Mesothelial cell of epicardium (in vitro differentiated cells): ENCODE measurements around the gene SUN1. TPM values are rescaled to one million over a fixed set of nuclear protein-coding genes. Genes with fewer than 3 reads are reported as not detected.

Experiments
- DNase-seq, 2 experiments: peaks; one replicate each; pipeline ENCODE4 v3.0.0; 2021; ENCODE audit warnings: low spot score in 2 of 2; ENCODE audit not compliant: unreplicated experiment in 2 of 2
- H3K27ac Mint-ChIP-seq: 2 replicates; pipeline ENCODE4 v1.8.0; 2021; ENCODE audit warnings: mixed read lengths
- H3K27me3 Mint-ChIP-seq: 2 replicates; pipeline ENCODE4 v1.8.0; 2021; ENCODE audit warnings: low read depth, mixed read lengths
- H3K36me3 Mint-ChIP-seq: 2 replicates; pipeline ENCODE4 v1.8.0; 2021; ENCODE audit warnings: mixed read lengths
- H3K4me1 Mint-ChIP-seq: 2 replicates; pipeline ENCODE4 v1.8.0; 2021; ENCODE audit warnings: mixed read lengths
- H3K4me3 Mint-ChIP-seq: 2 replicates; pipeline ENCODE4 v1.8.0; 2021; ENCODE audit warnings: mild to moderate bottlenecking, moderate library complexity, mixed read lengths
- H3K9me3 Mint-ChIP-seq: 2 replicates; pipeline ENCODE4 v1.8.0; 2021; ENCODE audit warnings: mixed read lengths
- CTCF ChIP-seq: fragments of 200-600 bp; sonication (generic); IDR thresholded peaks from one replicate; pipeline ENCODE4 v1.5.0; 2021; ENCODE audit warnings: antibody characterized with exemption; ENCODE audit not compliant: unreplicated experiment
- total RNA-seq: library from RNA; stranded (reverse); gene quantifications from 3 replicates; pipeline ENCODE4 v1.2.1, GENCODE V29; 2021

SUN1 gene
- total RNA-seq, 1 donor from 2014 or later = 201 TPM

- peak in 1 of 2 experiments; percentile 66 for DNase-seq
- Mint-ChIP-seq H3K27me3 (no peaks in the 10 kb centered on the region), H3K4me1 (peaks cover 20% of the 10 kb centered on the region), H3K27ac (peak overlapping the region; percentile 95), H3K36me3 (peaks cover 27% of the 10 kb centered on the region), H3K9me3 (no peaks in the 10 kb centered on the region), H3K4me3 (no peak overlapping the region)
- peak; percentile 78 for TF ChIP-seq CTCF
These were observed 41.2 kb downstream of the SUN1 start for GRCh38 chr7:873367-874002.

- no peaks in the 10 kb centered on the region for H3K27me3 Mint-ChIP-seq
- no peak for TF ChIP-seq CTCF
- peaks cover 26% of the 10 kb centered on the region for H3K36me3 Mint-ChIP-seq
- DNase-seq = no peak
- H3K4me3 Mint-ChIP-seq = no peak overlapping the region
- H3K9me3 Mint-ChIP-seq = no peaks in the 10 kb centered on the region
- H3K4me1 Mint-ChIP-seq = peaks cover 22% of the 10 kb centered on the region
- H3K27ac Mint-ChIP-seq = peak overlapping the region; percentile 95
These were observed 41.9 kb downstream of the SUN1 start for GRCh38 chr7:874031-874749.

- no peak for DNase-seq
- TF ChIP-seq CTCF = no peak
- H3K36me3 Mint-ChIP-seq = peaks cover 21% of the 10 kb centered on the region
- no peak overlapping the region for H3K4me3 Mint-ChIP-seq
- no peaks in the 10 kb centered on the region for H3K9me3 Mint-ChIP-seq
- peak overlapping the region; percentile 95 for H3K27ac Mint-ChIP-seq
- H3K27me3 Mint-ChIP-seq = no peaks in the 10 kb centered on the region
- peaks cover 24% of the 10 kb centered on the region for H3K4me1 Mint-ChIP-seq
These were observed 42.8 kb downstream of the SUN1 start for GRCh38 chr7:875051-875450.

DNA sequence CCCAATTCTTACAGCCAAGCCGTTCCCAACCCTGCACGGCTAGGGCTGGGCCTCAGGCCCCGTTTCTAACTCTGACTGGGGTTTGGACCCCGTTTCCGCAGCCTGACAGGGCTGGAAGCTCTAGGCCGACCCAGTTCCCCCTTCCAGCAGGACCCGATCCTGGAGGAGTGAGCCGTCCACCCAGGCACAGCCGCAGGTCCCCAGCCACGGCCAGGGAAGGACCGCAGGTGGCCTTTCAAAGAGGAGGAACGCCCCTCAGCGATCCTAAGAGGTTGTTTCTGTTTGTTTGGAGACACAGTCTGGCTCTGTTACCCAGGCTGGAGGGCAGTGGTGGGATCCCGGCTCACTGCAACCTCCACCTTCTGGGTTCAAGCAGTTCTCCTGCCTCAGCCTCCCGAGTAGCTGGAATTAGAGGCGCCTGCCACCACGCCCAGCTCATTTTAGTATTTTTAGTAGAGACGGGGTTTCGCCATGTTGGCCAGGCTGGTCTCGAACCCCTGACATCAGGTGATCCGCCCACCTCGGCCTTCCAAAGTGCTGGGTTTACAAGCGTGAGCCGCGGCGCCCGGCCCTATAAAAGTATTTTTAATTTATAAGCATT lies 43.3 kb downstream of the SUN1 start:
- Mint-ChIP-seq H3K27me3 (no peaks in the 10 kb centered on the region), H3K27ac (peak overlapping the region; percentile 95), H3K36me3 (peaks cover 20% of the 10 kb centered on the region), H3K4me3 (no peak overlapping the region), H3K4me1 (peaks cover 24% of the 10 kb centered on the region), H3K9me3 (no peaks in the 10 kb centered on the region)
- DNase-seq = no peak
- no peak for TF ChIP-seq CTCF

GRCh38 chr7:876077-876971 lies 44.0 kb downstream of the SUN1 start, which contains the start of gene GET4:
Gene GET4 (plus strand): TSS chr7:876554. CDS start chr7:876646, 92 bp downstream.
- Mint-ChIP-seq H3K9me3 (no peaks in the 10 kb centered on the region), H3K4me1 (peaks cover 24% of the 10 kb centered on the region), H3K36me3 (peaks cover 16% of the 10 kb centered on the region), H3K27ac (peak within 1 kb of the TSS; percentile 95), H3K27me3 (no peaks in the 10 kb centered on the region), H3K4me3 (peak within 1 kb of the TSS; percentile 87)
- peak; percentile 6 for TF ChIP-seq CTCF
- DNase-seq = peak; percentile 95 to 99
